ENCODE results near the gene EYS.

- TF ChIP-seq GATA2 (IDR thresholded peaks at IDR 0.05; ENCODE audit: low read depth, low read length) (no peak), GATA3 (IDR thresholded peaks at IDR 0.05; ENCODE audit: low read depth, low read length) (no peak)
Measured at GRCh38 chr6:64750910-64751309, 956.1 kb downstream of the EYS start.

All from SH-SY5Y (cell line).